ENCODE results near the gene GPRC6A.
"Not testable (repeated sequence)": the region's sequence is repeated elsewhere in the genome, so short reads cannot be mapped to it uniquely, and the experiment has no call there.

GPRC6A gene

DNA sequence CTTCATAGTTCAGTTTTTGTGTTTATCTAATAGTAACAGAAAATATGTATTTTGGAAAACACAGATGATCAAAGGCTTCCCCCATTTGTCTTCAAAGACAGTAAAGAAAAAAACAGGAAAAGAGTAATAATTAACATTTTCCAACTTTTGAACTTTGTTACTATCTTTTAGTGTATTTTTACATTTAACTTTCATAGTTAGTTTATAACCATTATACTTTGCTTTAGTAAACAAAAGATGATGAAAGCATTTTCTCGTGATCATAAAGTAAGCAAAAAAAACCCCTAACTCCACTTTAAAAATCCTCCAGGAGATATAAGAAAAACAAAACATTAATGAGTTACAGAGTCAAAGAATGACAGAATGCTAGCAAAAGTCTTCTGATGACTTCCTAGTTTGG, 13.6 kb upstream of the GPRC6A start:
- no CpG with 5 or more reads among the region's 1 CpG for WGBS, 2 experiments (ENCODE audit: insufficient coverage in 2 of 2)
- H3K4me1 ChIP-seq (ENCODE audit: control insufficient read depth, insufficient read depth, low read length, poor library complexity, severe bottlenecking), result no peaks in the 10 kb centered on the region
- H3K36me3 ChIP-seq (ENCODE audit: control insufficient read depth, insufficient read depth, low read length), result no peaks in the 10 kb centered on the region
- H3K4me3 ChIP-seq (ENCODE audit: extremely low read depth, insufficient read depth, low read length, poor library complexity, severe bottlenecking), result no peak overlapping the region
- H3K27ac ChIP-seq (ENCODE audit: low read depth, low read length, severe bottlenecking), result no peak overlapping the region
- H3K9me3 ChIP-seq (ENCODE audit: control insufficient read depth, low read length), result no peaks in the 10 kb centered on the region

DNA sequence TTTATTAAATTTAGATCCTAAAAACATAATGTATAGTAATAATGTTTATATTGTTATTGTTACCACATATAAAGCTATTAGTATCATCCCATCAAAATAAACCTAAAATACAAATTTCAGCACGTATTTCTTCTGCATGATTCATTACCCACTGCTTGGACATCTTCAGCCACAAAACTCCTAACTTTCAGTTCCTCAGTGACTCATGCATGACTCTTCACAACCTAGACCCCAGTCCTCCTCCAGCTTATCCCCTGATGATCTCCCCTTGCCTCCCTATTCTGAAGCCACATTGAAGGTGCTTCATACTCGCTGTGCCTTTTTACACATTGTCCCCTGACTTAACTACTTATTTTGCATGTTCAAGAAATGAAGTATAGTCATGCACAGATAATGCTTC, 11.2 kb upstream of the GPRC6A start:
- H3K27ac ChIP-seq (ENCODE audit: low read depth, low read length, severe bottlenecking), result no peak overlapping the region
- H3K4me1 ChIP-seq (ENCODE audit: control insufficient read depth, insufficient read depth, low read length, poor library complexity, severe bottlenecking), result no peaks in the 10 kb centered on the region
- H3K4me3 ChIP-seq (ENCODE audit: extremely low read depth, insufficient read depth, low read length, poor library complexity, severe bottlenecking), result no peak overlapping the region
- H3K9me3 ChIP-seq (ENCODE audit: control insufficient read depth, low read length), result no peaks in the 10 kb centered on the region
- no peaks in the 10 kb centered on the region for H3K36me3 ChIP-seq (ENCODE audit: control insufficient read depth, insufficient read depth, low read length)
- WGBS, 2 experiments (ENCODE audit: insufficient coverage in 2 of 2), result 64 to 100% methylated on average over 1 of the region's 2 CpGs

DNA sequence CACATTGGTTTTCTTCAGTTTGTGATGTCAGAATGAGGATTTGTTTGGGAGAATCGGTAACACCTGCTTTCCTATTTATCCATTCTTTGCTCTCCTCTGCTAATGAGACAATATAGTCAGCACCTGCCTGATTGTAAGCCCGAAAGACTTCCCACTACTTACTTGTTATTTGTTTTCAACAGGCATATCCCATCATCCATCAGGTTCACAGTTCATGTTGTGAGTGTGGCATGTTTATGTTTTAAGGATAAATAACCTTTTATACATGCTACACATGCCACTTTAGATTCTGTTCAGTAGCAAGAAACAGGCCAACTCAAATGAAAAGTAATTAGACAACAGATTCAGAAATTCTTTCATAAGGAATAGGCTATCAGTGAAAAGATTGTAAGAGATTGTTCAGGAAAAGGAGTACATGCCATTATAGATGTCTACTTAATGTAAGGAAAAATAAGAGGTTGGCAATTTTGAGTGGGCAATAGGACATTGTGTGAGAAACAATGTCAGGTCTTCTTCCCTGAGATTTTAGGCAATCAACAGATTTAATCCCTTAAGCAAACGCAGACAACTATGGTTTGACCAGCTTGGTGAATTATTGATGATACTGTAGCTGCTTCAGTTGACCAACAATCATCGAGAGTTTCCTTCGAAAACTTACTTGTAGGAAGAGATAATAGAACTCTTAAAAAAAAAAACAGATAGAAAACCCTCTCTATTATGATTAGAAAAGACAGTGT, 7.9 kb upstream of the GPRC6A start:
- WGBS, 2 experiments (ENCODE audit: insufficient coverage in 2 of 2), result 83 to 100% methylated on average over 1 of the region's 5 CpGs
- Histone ChIP-seq H3K4me1 (ENCODE audit: control insufficient read depth, insufficient read depth, low read length, poor library complexity, severe bottlenecking) (no peaks in the 10 kb centered on the region), H3K9me3 (ENCODE audit: control insufficient read depth, low read length) (no peaks in the 10 kb centered on the region), H3K27ac (ENCODE audit: low read depth, low read length, severe bottlenecking) (no peak overlapping the region), H3K4me3 (ENCODE audit: extremely low read depth, insufficient read depth, low read length, poor library complexity, severe bottlenecking) (no peak overlapping the region), H3K36me3 (ENCODE audit: control insufficient read depth, insufficient read depth, low read length) (no peaks in the 10 kb centered on the region)

- H3K4me1 ChIP-seq (ENCODE audit: control insufficient read depth, insufficient read depth, low read length, poor library complexity, severe bottlenecking); H3K9me3 ChIP-seq (ENCODE audit: control insufficient read depth, low read length); H3K36me3 ChIP-seq (ENCODE audit: control insufficient read depth, insufficient read depth, low read length); H3K27ac ChIP-seq (ENCODE audit: low read depth, low read length, severe bottlenecking); H3K4me3 ChIP-seq (ENCODE audit: extremely low read depth, insufficient read depth, low read length, poor library complexity, severe bottlenecking): not testable (repeated sequence)
- 70% methylated on average over 2 of the region's 2 CpGs; no CpG with 5 or more reads in 1 of the 2 experiments for WGBS, 2 experiments (ENCODE audit: insufficient coverage in 2 of 2)
These were observed 5.6 kb upstream of the GPRC6A start for GRCh38 chr6:116834526-116834925.

GRCh38 chr6:116827561-116828240, 1.2 kb downstream of the GPRC6A start:
- H3K27ac ChIP-seq (ENCODE audit: low read depth, low read length, severe bottlenecking), result no peak overlapping the region
- no peaks in the 10 kb centered on the region for H3K4me1 ChIP-seq (ENCODE audit: control insufficient read depth, insufficient read depth, low read length, poor library complexity, severe bottlenecking)
- H3K36me3 ChIP-seq (ENCODE audit: control insufficient read depth, insufficient read depth, low read length), result no peaks in the 10 kb centered on the region
- H3K4me3 ChIP-seq (ENCODE audit: extremely low read depth, insufficient read depth, low read length, poor library complexity, severe bottlenecking), result no peak overlapping the region
- peaks cover 10% of the 10 kb centered on the region for H3K9me3 ChIP-seq (ENCODE audit: control insufficient read depth, low read length)
- no CpG with 5 or more reads among the region's 2 CpGs for WGBS, 2 experiments (ENCODE audit: insufficient coverage in 2 of 2)

DNA sequence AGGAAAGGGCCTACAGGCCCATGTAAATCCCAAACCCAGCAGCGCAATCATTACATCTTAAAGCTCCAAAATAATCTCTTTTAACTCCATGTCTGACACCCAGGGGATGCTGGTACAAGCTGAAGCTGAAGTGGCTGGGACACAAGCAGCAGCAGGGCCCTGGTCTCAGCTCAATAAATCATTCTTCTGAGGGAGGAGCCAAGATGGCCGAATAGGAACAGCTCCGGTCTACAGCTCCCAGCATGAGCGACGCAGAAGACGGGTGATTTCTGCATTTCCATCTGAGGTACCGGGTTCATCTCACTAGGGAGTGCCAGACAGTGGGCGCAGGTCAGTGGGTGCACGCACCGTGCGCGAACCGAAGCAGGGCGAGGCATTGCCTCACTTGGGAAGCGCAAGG, 12.5 kb downstream of the GPRC6A start:
- H3K4me3 ChIP-seq (ENCODE audit: extremely low read depth, insufficient read depth, low read length, poor library complexity, severe bottlenecking); H3K4me1 ChIP-seq (ENCODE audit: control insufficient read depth, insufficient read depth, low read length, poor library complexity, severe bottlenecking); H3K27ac ChIP-seq (ENCODE audit: low read depth, low read length, severe bottlenecking); H3K9me3 ChIP-seq (ENCODE audit: control insufficient read depth, low read length); H3K36me3 ChIP-seq (ENCODE audit: control insufficient read depth, insufficient read depth, low read length): not testable (repeated sequence)
- 80% methylated on average over 6 of the region's 15 CpGs; no CpG with 5 or more reads in 1 of the 2 experiments for whole genome bisulfite sequencing, 2 experiments (ENCODE audit: insufficient coverage in 2 of 2)

DNA sequence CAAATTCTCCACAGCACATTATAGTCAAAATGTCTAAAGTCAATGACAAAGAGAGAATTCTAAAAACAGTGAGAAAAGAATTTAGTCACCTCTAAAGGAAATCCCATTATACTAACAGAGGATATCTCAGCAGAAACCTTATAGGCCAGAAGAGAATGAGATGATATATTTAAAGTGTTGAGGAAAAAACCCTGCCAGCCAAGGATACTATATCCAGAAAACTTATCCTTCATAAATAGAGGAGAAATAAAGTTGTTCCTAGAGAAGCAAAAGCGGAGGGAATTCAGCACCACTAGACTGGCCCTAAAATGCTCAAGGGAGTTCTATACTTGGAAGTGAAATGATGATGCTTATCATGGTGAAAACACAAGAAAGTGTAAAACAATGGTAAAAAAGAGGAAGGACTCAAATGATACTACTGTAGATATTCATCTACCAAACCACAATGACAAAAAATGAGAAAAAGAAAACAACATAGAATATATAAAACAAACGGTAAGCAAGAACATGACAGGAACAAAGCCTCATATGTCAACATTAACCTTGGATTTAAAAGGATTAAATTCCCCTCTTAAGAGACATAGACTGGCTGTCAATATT, 16.7 kb downstream of the GPRC6A start:
- no CpG with 5 or more reads among the region's 2 CpGs for WGBS, 2 experiments (ENCODE audit: insufficient coverage in 2 of 2)
- no peaks in the 10 kb centered on the region for H3K36me3 ChIP-seq (ENCODE audit: control insufficient read depth, insufficient read depth, low read length)
- no peaks in the 10 kb centered on the region for H3K4me1 ChIP-seq (ENCODE audit: control insufficient read depth, insufficient read depth, low read length, poor library complexity, severe bottlenecking)
- H3K9me3 ChIP-seq (ENCODE audit: control insufficient read depth, low read length), result peaks cover 5% of the 10 kb centered on the region
- no peak overlapping the region for H3K4me3 ChIP-seq (ENCODE audit: extremely low read depth, insufficient read depth, low read length, poor library complexity, severe bottlenecking)
- H3K27ac ChIP-seq (ENCODE audit: low read depth, low read length, severe bottlenecking), result no peak overlapping the region

- Histone ChIP-seq H3K4me3 (ENCODE audit: extremely low read depth, insufficient read depth, low read length, poor library complexity, severe bottlenecking) (no peak overlapping the region), H3K9me3 (ENCODE audit: control insufficient read depth, low read length) (no peaks in the 10 kb centered on the region), H3K4me1 (ENCODE audit: control insufficient read depth, insufficient read depth, low read length, poor library complexity, severe bottlenecking) (no peaks in the 10 kb centered on the region), H3K36me3 (ENCODE audit: control insufficient read depth, insufficient read depth, low read length) (no peaks in the 10 kb centered on the region), H3K27ac (ENCODE audit: low read depth, low read length, severe bottlenecking) (no peak overlapping the region)
These were observed 26.9 kb downstream of the GPRC6A start for GRCh38 chr6:116801971-116802370.

DNA sequence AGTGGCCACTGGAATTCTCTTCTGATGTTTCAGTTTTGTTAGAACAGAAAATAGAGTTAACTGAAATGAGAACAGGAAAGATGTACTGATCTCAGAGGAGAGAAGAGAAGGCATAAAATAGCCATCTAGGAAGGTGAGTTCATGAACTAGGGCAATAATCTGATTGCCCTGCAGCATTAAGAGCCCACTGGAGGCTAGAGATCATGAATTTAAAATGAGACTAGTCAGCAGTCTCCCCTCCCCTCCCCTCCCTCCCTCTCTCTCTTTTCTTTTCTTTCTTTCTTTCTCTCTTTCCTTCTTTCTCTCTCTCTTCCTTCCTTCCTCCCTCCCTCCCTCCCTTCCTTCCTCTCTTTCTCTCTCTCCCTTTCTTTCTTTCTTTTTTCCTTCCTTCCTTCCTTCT, 28.9 kb downstream of the GPRC6A start:
- Histone ChIP-seq H3K4me3 (ENCODE audit: extremely low read depth, insufficient read depth, low read length, poor library complexity, severe bottlenecking) (no peak overlapping the region), H3K36me3 (ENCODE audit: control insufficient read depth, insufficient read depth, low read length) (no peaks in the 10 kb centered on the region), H3K9me3 (ENCODE audit: control insufficient read depth, low read length) (no peaks in the 10 kb centered on the region), H3K27ac (ENCODE audit: low read depth, low read length, severe bottlenecking) (no peak overlapping the region), H3K4me1 (ENCODE audit: control insufficient read depth, insufficient read depth, low read length, poor library complexity, severe bottlenecking) (no peaks in the 10 kb centered on the region)

- H3K27ac ChIP-seq (ENCODE audit: low read depth, low read length, severe bottlenecking), result no peak overlapping the region
- H3K36me3 ChIP-seq (ENCODE audit: control insufficient read depth, insufficient read depth, low read length), result no peaks in the 10 kb centered on the region
- 77 to 100% methylated on average over 1 to 2 of the region's 2 CpGs for WGBS, 2 experiments (ENCODE audit: insufficient coverage in 2 of 2)
- H3K4me1 ChIP-seq (ENCODE audit: control insufficient read depth, insufficient read depth, low read length, poor library complexity, severe bottlenecking), result no peaks in the 10 kb centered on the region
- H3K4me3 ChIP-seq (ENCODE audit: extremely low read depth, insufficient read depth, low read length, poor library complexity, severe bottlenecking), result no peak overlapping the region
- H3K9me3 ChIP-seq (ENCODE audit: control insufficient read depth, low read length), result no peaks in the 10 kb centered on the region
These were observed 31.3 kb downstream of the GPRC6A start for GRCh38 chr6:116797585-116797984.

DNA sequence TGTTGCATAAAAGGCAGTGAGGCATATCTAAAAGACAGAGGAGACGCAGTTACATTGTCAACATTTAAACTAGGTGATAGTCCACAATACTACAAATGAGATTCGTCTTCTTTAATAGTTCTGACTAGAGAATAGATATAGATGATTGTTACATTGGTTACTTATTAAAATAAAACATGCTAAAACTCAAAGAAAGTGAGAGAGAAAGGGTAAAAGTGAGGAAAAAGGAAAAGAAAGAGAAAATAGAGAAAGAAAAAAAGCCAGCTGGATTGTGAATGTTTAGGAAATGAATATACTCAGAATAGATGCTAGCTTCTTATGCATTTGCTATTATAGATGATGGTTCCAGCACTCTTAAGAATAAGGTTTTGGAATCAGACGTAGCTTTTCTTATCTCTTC, 35.7 kb downstream of the GPRC6A start:
- H3K27ac ChIP-seq (ENCODE audit: low read depth, low read length, severe bottlenecking), result no peak overlapping the region
- H3K9me3 ChIP-seq (ENCODE audit: control insufficient read depth, low read length), result no peaks in the 10 kb centered on the region
- no peaks in the 10 kb centered on the region for H3K36me3 ChIP-seq (ENCODE audit: control insufficient read depth, insufficient read depth, low read length)
- no peaks in the 10 kb centered on the region for H3K4me1 ChIP-seq (ENCODE audit: control insufficient read depth, insufficient read depth, low read length, poor library complexity, severe bottlenecking)
- no peak overlapping the region for H3K4me3 ChIP-seq (ENCODE audit: extremely low read depth, insufficient read depth, low read length, poor library complexity, severe bottlenecking)
- no CpG with 5 or more reads among the region's 3 CpGs for WGBS, 2 experiments (ENCODE audit: insufficient coverage in 2 of 2)

All from mesodermal cell (in vitro differentiated cells).